HG02938 (cell line): ENCODE measurements around the gene LAMA2.

Experiments used
- ATAC-seq: cut with Tn5 transposase; IDR thresholded peaks from one replicate; pipeline ENCODE4 v1.9.1; 2021; ENCODE audit warnings: mild to moderate bottlenecking, moderate library complexity; ENCODE audit not compliant: unreplicated experiment

Gene LAMA2

DNA sequence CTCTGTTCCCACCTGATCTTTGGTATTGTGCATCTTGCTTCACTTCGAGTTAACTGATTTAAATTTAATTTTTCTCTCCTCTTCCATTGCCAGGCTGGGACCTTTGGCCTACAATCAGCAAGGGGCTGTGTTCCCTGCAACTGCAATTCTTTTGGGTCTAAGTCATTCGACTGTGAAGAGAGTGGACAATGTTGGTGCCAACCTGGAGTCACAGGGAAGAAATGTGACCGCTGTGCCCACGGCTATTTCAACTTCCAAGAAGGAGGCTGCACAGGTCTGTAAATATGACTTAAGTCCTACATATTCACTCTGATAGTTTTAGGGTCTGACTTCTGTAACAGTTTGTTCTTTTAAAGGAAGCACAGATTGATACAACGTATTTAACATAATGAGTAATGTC, 414.7 kb downstream of the LAMA2 start:
- no peak for ATAC-seq

GRCh38 chr6:129302671-129303070, 419.7 kb downstream of the LAMA2 start:
- ATAC-seq, result no peak

DNA sequence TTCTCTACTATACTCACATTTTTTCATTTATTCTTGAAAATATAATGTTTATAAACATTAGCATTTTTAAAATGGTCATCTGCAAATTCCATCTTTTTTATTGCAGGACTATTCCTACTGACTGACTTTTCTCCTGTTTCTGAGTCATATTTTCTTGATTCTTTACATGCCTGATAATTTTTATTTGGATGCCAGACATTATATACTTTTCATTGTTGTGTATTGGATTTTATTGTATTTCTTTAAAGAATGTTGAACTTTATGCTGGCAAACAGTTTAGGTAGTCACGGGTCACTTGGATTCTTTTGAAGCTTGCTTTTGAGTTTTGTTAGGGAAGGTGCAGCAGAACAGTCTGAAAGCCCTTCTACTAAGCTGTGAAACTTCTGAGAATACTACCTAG, 423.9 kb downstream of the LAMA2 start:
- no peak for ATAC-seq

DNA sequence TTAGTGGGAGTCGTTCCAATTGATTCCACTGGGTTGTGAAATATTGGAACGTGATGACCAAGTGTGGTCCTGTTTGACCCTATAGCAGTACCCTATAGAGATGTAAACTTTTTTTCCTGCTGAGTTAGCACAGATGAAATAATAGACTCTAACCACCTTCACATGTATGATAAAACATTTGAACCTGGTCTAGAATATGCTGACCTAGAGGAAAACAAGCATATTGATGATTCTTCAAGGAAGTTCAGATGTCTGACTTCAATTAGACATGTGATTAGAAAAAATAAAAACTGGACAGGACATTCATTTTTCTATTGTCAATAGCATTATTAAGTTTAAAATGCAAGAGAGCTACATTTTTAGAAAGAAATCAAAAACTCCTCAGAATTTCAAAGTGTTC, 424.9 kb downstream of the LAMA2 start:
- ATAC-seq, result no peak

DNA sequence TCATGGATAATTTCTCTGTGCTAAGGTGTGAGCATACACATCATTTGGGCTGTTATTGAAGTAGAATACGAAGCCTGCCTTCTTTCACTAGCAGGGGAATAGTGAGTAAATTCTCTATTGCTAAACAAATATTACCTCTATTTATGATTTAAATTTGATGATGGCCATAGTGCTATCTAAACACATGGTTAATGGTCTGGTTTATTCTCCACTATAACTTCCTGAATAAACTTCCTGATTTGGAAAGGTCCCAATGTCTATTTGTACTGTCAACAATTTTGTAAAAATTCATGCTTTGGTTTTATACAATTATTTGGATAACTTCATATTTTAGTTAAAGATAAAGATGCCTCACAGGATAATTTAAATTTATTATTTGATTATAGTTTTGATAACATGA, 426.2 kb downstream of the LAMA2 start:
- ATAC-seq, result no peak

GRCh38 chr6:129312880-129313279, 429.9 kb downstream of the LAMA2 start:
- ATAC-seq, result no peak

DNA sequence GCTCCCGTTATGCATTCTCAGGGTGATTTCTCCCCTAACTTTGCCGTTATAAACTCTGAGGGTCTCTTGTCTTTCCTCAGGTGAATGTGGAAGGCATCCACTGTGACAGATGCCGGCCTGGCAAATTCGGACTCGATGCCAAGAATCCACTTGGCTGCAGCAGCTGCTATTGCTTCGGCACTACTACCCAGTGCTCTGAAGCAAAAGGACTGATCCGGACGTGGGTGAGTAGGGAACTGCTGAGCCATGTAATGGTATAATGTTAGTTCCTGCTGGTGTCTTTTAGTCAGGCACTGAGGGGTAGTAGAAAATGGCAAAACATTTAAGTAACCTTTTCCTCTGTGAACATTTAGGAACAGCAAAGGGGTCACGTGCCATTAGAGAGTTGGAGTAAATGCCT, 431.6 kb downstream of the LAMA2 start:
- no peak for ATAC-seq

DNA sequence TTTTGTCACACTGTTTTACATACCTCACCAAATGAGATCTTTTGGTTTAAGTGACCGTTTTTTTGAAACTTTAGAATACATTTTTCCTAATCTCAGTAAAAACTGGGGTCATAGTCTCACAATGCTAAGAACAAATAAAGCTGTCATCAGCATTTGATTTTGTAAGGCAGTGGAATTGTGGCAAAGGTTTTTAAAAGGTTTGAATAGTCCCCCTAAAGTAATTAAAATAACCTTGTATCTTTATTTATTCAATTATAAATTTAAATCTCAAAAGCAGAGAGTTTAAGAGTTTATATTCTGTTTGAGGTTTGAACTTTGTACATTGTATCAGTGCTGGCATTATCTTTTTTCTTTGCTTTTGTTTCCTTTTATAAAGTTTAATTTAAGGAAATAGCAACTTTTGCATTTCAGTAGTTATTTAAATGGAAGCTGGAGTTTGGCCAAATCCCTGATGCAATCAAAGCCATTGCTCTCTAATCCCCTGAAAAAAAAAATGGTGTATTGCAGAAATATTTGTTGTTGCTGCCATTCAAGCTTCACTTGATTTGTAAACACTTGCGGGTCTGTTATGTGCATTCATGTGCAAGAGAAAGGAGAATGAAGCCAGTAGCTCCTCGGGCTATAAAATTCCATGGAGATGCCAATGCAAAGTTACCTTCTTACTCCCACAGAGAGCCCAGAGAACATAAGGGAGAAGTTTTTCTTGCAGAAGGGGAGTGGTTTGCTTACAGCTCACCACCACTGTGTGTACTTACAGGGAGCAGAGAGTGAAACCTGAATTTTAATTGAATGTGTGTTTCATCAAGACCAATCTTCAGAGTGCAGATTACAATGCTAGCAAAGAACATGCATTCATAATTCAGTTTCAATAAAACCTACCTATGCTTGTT, 435.2 kb downstream of the LAMA2 start:
- ATAC-seq, result no peak

DNA sequence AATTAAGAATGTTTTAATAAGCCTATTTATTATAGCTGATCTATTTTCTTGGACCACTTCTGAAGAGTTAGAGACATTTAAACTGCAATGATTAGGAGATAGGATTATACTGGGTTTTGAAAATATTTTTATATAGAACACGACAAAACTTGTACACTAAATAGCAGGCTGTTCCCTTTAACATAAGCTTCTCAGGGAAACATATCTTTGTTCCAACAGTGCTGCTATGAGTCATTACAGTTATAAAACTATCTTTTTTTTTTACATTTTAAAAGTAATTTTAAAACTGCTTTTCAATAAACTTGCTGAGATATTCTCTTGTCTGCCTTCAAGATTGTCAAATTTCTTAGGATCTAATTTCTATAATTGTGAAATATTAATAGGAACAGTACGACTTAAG, 438.0 kb downstream of the LAMA2 start:
- ATAC-seq, result no peak

- ATAC-seq, result no peak
Measured at GRCh38 chr6:129321303-129321702, 438.4 kb downstream of the LAMA2 start.

DNA sequence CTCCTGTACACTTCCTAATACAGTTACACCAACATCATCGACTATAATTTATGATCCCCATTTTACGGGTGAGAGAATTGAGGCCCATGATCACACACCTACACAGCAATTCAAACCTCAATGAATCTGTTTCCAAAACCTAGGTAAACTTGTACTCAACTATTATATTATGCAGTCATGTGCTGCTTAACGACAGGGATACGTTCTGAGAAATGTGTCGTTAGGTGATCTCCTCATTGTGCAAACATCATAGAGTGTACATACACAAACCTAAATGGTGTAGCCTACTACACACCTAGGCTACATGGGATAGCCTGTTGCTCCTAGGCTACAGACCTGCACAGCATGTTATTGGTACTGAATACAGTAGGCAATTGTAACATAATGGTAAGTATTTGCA, 441.4 kb downstream of the LAMA2 start:
- no peak for ATAC-seq

- no peak for ATAC-seq
Measured at GRCh38 chr6:129329678-129330077, 446.7 kb downstream of the LAMA2 start.

- no peak for ATAC-seq
Measured at GRCh38 chr6:129331450-129332138, 448.7 kb downstream of the LAMA2 start.

DNA sequence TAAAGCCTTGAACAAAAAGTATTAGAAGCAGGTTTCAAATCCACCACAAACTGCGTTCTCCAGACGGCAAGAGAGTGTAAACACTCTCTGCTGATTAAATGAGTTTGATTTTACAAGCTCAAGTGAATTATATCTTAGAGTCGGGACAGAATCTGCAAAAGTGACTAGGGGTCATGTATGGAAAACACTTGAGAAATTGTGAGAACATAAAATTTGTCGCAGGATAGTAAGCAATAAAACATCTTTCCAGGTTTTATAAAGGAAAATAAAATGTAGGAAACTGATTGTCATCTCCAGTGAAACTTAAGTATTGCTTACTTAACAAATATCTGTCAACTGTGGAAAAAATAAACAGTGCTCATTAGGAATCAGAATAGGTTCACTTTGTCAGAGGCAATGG, 452.9 kb downstream of the LAMA2 start:
- no peak for ATAC-seq

GRCh38 chr6:129338683-129339082, 455.7 kb downstream of the LAMA2 start:
- ATAC-seq, result no peak

DNA sequence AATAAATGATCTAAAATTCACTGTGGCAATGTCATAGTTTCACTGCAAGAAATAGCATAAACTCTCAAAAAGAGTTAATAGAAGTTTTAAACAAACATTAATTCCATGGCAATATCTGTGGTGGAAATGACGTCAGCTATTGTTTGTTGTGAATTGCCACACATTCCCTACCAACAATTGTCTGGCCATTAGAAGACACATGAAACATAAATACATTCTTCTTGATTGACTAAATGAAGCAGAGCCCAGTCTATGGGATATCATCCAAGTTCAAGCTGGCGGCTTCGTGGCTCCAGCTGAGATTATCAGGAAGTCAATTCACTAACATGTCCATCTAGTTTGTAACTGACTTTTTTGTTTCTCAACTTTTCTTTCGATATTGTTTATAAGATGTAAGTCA, 458.0 kb downstream of the LAMA2 start:
- no peak for ATAC-seq

DNA sequence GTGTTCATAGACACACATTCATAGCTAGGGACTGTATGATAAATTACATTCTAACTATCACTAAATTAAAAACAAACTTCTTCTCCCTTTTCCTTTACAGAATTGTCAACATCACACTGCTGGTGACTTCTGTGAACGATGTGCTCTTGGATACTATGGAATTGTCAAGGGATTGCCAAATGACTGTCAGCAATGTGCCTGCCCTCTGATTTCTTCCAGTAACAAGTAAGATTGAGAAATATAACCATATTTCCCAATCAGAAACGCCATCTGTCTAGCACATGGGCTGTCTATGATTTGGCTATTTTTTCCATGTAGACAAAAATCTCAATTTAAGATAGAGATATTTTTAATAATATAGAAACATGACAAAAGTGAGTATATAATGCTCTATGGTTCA, 459.3 kb downstream of the LAMA2 start:
- ATAC-seq, result no peak

GRCh38 chr6:129342796-129343195, 459.9 kb downstream of the LAMA2 start:
- no peak for ATAC-seq

GRCh38 chr6:129344379-129344778, 461.4 kb downstream of the LAMA2 start:
- ATAC-seq, result no peak

- ATAC-seq, result no peak
Measured at GRCh38 chr6:129345890-129346289, 463.0 kb downstream of the LAMA2 start.

GRCh38 chr6:129346964-129347363, 464.0 kb downstream of the LAMA2 start:
- ATAC-seq, result no peak

DNA sequence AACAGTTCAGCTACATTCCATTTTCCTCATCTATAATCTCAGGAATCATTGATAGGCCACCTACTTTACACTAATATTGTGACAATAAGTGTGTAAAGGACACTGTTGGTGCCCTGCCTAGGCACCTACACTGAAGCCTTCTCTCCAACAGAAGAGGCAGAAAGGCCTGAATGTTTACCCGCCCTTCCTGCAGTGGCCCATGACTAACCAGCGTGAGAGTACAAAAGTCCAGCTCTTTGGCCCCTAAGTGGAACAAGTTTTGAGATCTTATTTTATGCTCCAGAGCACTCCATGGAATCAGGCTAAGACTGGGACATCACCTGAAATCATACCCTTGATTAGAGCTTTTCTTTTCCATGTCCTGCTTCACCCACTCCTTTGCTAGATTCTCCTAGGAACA, 467.3 kb downstream of the LAMA2 start:
- no peak for ATAC-seq
